Mesothelial cell of epicardium (in vitro differentiated cells): ENCODE results near the gene DEUP1. TPM values are rescaled to one million over a fixed set of nuclear protein-coding genes. Genes with fewer than 3 reads are reported as not detected.
A peak's percentile ranks its signal among the peaks of the same experiment; 100 is the strongest.

Experiments used
- DNase-seq, 2 experiments: peaks; one replicate each; pipeline ENCODE4 v3.0.0; 2021; ENCODE audit warnings: low spot score in 2 of 2; ENCODE audit not compliant: unreplicated experiment in 2 of 2
- H3K27ac Mint-ChIP-seq: 2 replicates; pipeline ENCODE4 v1.8.0; 2021; ENCODE audit warnings: mixed read lengths
- H3K27me3 Mint-ChIP-seq: 2 replicates; pipeline ENCODE4 v1.8.0; 2021; ENCODE audit warnings: low read depth, mixed read lengths
- H3K36me3 Mint-ChIP-seq: 2 replicates; pipeline ENCODE4 v1.8.0; 2021; ENCODE audit warnings: mixed read lengths
- H3K4me1 Mint-ChIP-seq: 2 replicates; pipeline ENCODE4 v1.8.0; 2021; ENCODE audit warnings: mixed read lengths
- H3K4me3 Mint-ChIP-seq: 2 replicates; pipeline ENCODE4 v1.8.0; 2021; ENCODE audit warnings: mild to moderate bottlenecking, moderate library complexity, mixed read lengths
- H3K9me3 Mint-ChIP-seq: 2 replicates; pipeline ENCODE4 v1.8.0; 2021; ENCODE audit warnings: mixed read lengths
- CTCF ChIP-seq: fragments of 200-600 bp; sonication (generic); IDR thresholded peaks from one replicate; pipeline ENCODE4 v1.5.0; 2021; ENCODE audit warnings: antibody characterized with exemption; ENCODE audit not compliant: unreplicated experiment
- total RNA-seq: library from RNA; stranded (reverse); gene quantifications from 3 replicates; pipeline ENCODE4 v1.2.1, GENCODE V29; 2021

Gene DEUP1
- total RNA-seq, 1 donor from 2014 or later, result 1.2 TPM

GRCh38 chr11:93468290-93468689 lies 137.7 kb downstream of the DEUP1 start:
- Mint-ChIP-seq H3K4me3 (no peak overlapping the region), H3K27ac (no peak overlapping the region)

GRCh38 chr11:93474123-93474522 lies 143.6 kb downstream of the DEUP1 start:
- no peak for TF ChIP-seq CTCF
- DNase-seq, result no peak

More at GRCh38 chr11:93468290-93468689, 137.7 kb downstream of the DEUP1 start:
- no peaks in the 10 kb centered on the region for H3K9me3 Mint-ChIP-seq
- no peak for DNase-seq
- TF ChIP-seq CTCF, result no peak
- no peaks in the 10 kb centered on the region for H3K4me1 Mint-ChIP-seq
- no peaks in the 10 kb centered on the region for H3K36me3 Mint-ChIP-seq
- H3K27me3 Mint-ChIP-seq, result no peaks in the 10 kb centered on the region

GRCh38 chr11:93476796-93477195 lies 146.3 kb downstream of the DEUP1 start:
- Mint-ChIP-seq H3K27ac (no peak overlapping the region), H3K27me3 (no peaks in the 10 kb centered on the region), H3K9me3 (peaks cover 4% of the 10 kb centered on the region), H3K36me3 (no peaks in the 10 kb centered on the region), H3K4me3 (no peak overlapping the region), H3K4me1 (peaks cover 7% of the 10 kb centered on the region)
- no peak for DNase-seq
- no peak for TF ChIP-seq CTCF

More at GRCh38 chr11:93474123-93474522, 143.6 kb downstream of the DEUP1 start:
- peaks cover 4% of the 10 kb centered on the region for H3K9me3 Mint-ChIP-seq
- no peak overlapping the region for H3K27ac Mint-ChIP-seq
- no peaks in the 10 kb centered on the region for H3K36me3 Mint-ChIP-seq
- H3K4me3 Mint-ChIP-seq, result no peak overlapping the region
- H3K4me1 Mint-ChIP-seq, result peaks cover 7% of the 10 kb centered on the region
- H3K27me3 Mint-ChIP-seq, result no peaks in the 10 kb centered on the region

GRCh38 chr11:93477684-93478234 lies 147.2 kb downstream of the DEUP1 start:
- Mint-ChIP-seq H3K4me3 (no peak overlapping the region), H3K27ac (peak overlapping the region; percentile 43), H3K27me3 (no peaks in the 10 kb centered on the region), H3K36me3 (no peaks in the 10 kb centered on the region), H3K9me3 (peaks cover 4% of the 10 kb centered on the region), H3K4me1 (peaks cover 7% of the 10 kb centered on the region)
- no peak for TF ChIP-seq CTCF
- no peak for DNase-seq

- Mint-ChIP-seq H3K4me3 (no peak overlapping the region), H3K4me1 (peaks cover 7% of the 10 kb centered on the region), H3K9me3 (peaks cover 4% of the 10 kb centered on the region), H3K36me3 (no peaks in the 10 kb centered on the region), H3K27ac (no peak overlapping the region), H3K27me3 (no peaks in the 10 kb centered on the region)
- DNase-seq, result no peak
- TF ChIP-seq CTCF, result no peak
These were observed 148.3 kb downstream of the DEUP1 start for GRCh38 chr11:93478841-93479240.

GRCh38 chr11:93480256-93480655 lies 149.7 kb downstream of the DEUP1 start:
- TF ChIP-seq CTCF, result no peak
- DNase-seq, result no peak
- Mint-ChIP-seq H3K4me3 (no peak overlapping the region), H3K4me1 (peaks cover 10% of the 10 kb centered on the region), H3K27ac (no peak overlapping the region), H3K36me3 (no peaks in the 10 kb centered on the region), H3K9me3 (no peaks in the 10 kb centered on the region), H3K27me3 (no peaks in the 10 kb centered on the region)
